HG02938 (cell line): Measurements from ENCODE around the gene OVCA2.
"Not testable (repeated sequence)": the region's sequence is repeated elsewhere in the genome, so short reads cannot be mapped to it uniquely, and the experiment has no call there.

ENCODE experiments used
- ATAC-seq: cut with Tn5 transposase; IDR thresholded peaks from one replicate; pipeline ENCODE4 v1.9.1; 2021; ENCODE audit warnings: mild to moderate bottlenecking, moderate library complexity; ENCODE audit not compliant: unreplicated experiment

The OVCA2 gene

DNA sequence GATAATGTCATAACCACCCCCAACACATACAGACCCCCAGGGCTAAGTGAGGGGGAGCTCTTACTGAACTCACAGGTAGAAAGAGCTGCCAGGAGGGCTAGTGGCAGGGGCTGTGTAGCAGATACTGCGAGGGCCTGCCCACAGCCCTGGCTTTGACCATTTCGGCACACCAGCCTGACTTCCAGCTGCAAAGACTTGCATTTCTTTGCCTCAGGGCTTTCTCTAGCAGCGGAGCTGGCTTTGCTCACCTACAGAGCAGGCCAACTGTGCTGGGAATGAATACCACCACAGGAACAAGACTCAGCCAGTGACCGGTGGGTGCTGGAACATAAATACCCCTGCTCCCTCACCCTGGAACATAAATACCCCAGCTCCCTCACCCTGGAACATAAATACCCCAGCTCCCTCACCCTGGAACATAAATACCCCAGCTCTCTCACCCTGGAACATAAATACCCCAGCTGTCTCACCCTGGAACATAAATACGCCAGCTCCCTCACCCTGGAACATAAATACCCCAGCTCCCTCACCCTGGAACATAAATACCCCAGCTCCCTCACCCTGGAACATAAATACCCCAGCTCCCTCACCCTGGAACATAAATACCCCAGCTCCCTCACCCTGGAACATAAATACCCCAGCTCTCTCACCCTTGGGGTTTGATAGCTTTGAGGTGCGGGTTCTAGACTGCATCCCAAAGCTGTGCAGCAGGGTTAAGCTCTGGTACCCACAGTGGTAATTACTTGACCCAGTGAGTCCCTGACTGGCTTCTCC is 28.4 kb upstream of the OVCA2 start:
- not testable (repeated sequence) for ATAC-seq

DNA sequence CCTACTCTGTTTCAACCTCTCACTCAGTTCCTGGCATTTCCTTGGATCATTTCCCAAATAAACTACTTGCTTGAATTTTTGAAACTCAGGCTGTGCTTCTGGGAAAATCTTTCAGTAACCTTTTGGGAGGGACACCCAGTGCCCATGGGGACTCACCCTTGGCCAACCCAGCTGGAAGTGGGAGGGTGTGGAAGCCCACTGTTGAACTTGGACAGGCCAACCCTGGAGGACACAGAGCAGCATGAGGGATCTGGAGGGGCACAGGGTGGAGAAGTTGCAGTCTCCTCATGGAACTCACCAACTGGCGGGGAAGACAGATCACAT is 27.9 kb upstream of the OVCA2 start:
- no peak for ATAC-seq

DNA sequence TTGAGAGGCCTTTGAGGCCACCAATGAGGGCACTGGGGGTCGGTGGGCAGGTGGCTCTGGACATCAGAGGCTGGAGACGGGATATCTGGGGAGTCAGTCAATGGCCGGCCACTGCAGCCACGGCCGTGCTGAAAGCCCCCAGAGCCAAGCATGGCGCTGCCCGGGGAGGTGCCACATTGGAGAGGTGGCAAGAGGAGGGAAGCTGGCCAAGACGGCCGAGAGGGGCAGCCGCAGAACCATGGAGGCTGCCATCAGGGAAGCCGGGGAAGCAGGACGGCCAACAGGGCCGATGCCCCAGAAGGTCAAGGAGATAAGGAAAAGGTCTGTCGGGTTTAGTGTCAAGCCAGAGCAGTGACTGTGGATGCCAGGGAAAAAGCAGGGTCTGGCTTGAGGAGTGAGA is 26.5 kb upstream of the OVCA2 start:
- no peak for ATAC-seq

DNA sequence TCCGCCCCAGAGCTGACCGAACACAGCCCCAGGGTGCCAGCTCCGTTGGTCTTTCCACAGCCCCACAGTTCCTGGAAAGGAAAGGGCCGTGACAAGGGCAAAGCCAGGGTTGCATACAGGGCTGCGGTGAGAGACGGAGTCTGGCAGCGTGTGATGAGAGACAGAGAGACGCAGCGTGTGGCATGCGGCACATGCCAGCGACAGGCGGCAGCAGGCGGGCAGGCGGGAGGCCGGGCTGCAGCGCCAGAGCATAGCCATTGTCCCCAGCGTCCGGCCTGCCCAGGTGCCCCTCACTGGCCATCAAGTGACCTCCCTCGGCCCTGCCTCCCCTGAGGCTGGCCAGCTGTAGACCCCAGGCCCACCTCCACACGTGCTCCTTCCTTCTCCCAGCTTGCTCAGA is 25.3 kb upstream of the OVCA2 start:
- ATAC-seq, result no peak

DNA sequence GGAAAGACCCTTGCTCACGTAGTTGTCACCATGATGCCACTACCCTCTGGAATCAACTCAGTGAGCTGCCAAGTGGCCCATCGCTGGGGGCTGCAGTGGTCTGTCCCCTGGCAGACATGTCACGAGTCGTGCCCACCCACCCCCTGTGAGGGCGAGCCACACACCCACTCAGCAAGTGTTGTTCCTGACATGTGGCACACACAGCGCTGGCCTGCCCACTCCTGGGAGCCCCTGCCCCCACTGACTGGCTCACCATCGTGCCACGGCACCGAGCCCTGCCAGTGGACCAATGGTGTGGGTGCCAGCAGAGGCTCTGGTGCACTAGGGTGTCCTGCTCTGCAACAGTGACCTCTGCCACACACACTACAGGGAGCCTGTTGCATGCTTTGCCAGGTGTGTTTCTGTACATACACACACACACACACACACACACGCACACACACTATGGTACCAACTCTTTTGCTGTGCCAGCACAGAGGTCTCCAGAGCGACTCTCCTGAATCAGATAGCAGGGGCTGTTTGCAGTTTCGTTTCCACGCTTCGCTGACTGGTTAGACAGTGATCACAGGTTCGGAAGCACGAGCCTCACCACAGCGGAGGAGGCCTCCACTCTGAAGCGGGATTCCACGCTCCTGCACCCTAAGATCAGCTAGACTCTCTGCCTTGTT is 24.4 kb upstream of the OVCA2 start:
- ATAC-seq, result no peak

DNA sequence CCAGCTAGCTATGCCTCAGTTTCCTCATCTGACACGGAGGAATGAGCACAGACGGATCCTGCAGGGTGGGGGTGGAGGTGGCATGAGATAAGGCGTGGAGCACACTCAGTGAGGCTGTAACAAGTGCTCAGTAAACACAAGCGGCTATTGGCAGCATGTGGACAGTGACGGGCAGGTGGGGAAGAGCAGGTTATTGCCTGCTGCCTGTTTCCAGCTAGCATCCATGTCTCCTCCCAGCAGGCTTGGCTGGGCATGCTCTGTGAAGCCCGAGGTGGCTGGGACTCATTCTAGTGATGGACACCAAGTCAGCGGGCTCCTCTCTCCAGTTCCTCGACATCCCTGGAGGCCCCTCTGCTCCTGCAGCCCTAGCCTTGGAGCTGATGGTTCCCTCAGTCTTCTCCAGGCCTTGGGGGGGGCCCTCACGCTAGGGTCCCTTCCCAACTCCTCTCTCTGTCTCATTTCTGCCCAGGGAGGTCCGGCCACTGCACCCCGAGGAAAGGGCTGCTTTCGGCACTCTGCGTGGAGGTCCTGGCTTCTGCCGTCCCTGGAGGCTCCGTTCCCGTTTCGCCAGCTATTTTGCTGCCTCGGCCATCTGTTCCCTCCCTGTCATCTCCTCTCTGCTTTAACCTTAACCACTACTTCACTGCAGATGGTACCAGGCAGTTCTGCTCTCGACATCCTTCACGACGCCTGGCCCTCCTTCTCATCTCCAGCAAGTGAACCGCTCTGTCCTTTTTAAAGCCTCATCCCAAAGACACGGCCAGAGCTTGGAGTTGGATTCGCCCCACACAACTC is 22.9 kb upstream of the OVCA2 start:
- no peak for ATAC-seq

DNA sequence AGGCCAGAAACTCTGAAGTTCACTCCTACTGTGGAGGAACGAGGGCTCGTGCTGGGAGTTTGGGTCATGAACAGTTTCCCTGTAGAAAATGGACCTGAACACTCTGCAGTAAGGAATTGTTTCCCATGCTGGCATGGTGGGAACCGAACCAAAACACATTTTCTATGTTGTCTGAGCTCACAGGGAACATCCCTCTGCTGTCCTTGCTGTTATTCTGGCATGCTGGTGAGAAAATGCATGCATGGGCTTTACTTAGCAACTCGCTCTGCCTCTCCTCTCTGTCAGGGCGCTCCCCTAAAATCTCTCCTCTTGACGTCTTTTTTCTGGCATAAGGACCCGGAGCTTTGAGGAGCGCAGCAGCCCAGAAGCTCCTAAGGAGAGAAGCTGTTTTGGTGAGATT is 22.1 kb upstream of the OVCA2 start:
- ATAC-seq, result no peak

DNA sequence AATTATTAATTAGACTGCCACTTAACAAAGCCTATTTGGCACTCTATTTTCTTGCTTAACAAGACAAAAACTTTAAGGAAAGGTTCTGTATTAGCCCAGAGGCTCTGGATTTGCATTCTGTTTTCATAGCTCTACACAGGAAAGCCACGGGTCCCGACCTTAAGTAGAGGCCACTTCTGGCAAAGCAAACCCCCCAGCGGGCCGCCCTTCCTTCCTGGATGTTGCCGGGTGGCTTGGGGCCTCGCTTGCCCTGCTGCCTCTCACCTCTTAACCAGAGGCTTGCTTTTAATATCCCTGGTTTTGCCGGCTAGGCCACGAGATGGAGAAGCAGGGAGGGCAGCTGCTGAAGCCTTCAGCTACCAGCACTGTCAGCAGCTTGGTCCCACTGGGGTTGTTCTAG is 21.1 kb upstream of the OVCA2 start:
- no peak for ATAC-seq

DNA sequence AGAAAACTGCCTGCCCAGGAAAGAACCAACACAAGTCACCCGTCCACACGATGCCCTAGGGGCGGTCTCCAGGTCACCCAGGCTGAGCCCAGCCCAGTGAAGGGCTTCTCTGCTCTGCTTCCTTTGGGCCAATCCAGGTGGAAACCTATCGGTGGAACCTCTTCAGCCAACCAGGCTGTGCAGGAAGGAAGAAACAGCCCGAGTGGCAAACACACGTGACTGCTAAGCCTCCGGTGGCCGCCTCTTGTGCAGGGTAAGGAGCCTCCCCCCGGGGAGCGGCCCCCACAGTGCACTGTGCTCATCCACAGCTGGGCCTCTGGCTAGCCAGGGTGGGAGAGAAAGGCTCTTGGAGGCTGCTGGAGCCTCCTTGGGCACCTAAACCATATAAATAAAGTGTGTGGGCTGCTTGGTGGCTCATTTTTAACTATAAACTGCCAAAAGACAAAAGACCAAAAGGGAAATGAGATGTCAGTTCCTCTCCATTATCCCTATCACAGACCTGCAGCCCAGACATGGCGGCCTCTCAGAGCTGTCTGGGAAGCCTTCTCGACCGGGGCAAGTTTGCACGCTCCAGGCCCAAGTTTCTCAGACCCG is 19.1 kb upstream of the OVCA2 start:
- no peak for ATAC-seq

DNA sequence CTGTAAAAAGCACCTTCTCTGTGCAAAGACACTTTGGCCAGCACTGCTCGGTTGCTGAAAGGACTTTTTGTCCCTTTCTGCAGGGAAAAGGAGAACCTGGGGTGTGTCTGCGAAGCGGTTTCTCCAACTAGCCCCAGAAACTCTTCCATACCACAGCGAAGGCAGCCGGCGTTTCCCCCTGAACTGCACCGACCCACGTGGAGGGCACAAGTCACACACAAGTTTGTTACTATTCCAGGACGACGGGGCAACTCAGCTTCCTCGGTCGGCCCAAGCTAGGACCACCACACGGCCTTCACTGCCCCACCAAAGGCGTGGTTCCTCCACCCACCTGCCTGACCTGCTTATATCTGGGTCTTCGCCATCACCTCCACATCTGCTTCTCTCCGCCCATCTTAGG is 18.6 kb upstream of the OVCA2 start:
- ATAC-seq, result no peak

DNA sequence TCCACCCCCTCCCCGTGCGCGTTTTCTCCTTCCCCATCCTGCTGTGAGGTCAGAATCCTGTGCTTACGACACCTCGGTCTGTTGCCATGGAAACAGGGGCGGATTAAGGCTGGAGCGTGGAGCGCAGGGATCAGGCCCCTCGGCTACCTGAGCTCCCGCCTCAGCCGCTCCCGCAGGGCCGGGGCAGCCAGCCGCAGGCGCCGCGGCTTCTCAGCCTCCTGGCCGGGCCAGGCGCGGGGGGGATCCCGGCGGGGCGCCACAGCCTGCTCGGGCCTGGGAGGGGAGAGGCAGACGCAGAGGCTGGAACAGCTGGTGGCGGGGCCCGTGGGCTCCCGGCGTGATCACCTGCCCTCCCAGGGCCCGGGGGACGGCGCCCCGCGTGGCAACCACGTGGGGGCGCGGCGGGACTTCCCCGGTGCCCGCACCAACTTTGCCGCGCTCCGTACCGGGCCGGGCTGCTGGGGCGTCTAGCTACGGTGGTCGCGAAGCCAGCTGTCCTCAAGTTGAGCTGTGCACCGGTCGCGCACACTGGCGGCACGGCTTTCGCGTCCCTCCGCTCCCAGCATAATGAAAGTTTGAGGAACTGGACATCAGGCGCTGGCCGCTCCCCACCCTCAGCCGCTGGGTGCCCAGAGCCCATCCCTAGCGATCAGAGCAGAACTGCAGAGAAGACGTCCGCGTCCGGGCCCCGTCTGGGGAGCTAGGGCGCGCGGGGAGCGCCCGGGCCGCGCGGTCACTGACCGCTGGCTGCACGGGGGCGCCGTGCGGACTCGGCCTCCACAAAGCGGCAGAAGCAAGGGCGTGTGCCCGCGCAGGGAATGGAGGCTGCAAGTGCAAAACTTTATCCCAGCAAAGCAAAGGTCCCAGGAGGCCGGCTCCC is 17.9 kb upstream of the OVCA2 start:
- ATAC-seq, result no peak

DNA sequence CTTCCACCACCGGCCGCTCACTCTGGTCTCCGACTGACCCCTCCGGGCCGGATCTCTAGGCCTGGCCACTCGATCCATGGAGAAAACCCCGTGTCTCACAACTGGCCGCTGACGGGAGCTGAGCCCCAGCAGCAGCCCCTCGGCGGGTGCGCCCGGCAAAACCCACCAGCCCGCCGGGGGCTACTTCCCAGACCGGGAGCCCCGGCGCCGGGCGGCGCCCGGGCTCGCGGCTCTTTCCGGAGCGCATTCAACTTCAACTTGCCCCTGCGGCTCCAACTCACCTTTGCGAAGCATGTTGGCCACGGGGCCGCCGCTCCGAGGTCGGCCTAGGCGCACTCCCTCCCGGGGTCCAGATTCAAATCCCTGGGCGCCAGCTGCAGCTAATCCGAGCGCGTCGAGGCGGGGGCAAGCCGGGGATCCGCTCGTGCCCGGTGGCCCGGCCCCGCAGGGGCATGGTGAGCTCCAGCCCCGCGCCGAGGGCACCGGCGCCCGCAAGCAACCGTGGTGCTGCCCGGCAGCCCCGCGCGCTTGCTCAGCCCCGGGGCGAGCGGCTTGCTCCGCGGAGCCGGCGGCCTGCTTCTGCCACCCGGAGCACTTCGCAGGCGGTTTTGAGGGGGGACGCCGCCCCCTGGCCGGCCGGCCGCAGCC is 17.1 kb upstream of the OVCA2 start:
- ATAC-seq, result no peak

DNA sequence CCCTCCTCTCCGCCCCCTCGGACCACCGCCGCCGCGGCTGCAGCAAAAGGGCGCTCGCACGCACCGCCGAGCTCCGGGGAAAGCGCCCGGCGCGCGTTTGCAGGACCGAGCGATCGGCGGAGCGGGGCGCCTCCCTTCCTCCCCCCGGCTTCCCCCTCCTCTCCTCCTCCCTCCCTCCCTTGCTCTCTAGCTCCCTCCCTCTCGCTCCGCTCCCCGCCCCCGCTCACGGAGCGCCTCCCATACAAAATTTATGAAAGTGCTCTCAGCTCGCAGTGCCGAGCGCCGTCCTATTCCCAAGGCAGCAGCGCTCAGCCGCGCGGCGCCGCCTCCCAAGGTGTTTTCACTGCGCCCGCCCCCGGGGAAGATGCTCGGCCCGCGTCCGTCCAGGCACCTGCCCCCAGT is 16.6 kb upstream of the OVCA2 start, which contains the start of gene RTN4RL1:
TSS of gene RTN4RL1 (minus strand) at position 115 of the 402 bp plus-strand sequence. CDS start 469 bp downstream, outside the sequence.
- ATAC-seq, result no peak

DNA sequence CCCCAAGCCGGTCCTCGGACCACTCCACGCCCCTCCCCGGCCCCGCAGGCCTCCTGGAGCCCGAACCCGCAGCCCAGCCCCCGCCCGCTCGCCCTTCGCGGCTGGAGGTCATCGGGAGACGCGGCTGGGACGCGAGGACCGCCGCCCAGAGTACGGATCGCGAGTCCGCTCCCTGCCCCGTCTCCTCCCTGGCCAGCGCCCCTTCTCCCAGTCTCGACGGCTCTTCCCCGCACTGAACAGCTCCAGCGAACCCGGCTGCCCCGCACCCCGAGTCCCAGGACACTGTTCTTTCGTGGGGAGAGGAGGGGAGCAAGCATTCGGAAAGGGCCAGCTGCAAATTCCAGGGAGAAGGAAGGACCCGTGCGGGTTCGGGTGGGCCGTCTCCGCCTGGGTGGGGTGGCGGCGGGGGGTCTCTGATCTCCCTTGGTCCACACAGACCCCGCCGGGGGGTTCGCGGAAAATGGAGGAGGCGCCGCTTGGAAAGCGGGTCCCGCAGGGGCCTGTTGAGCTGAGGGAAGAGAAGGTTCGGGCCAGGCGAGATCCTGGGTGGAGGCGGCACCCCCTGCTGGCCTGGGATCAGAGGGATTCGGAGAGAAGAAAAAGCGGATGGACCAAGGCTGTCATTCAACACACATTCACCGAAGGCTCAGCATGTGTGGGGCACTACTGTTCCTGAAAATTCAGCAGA is 16.1 kb upstream of the OVCA2 start:
- ATAC-seq, result no peak

DNA sequence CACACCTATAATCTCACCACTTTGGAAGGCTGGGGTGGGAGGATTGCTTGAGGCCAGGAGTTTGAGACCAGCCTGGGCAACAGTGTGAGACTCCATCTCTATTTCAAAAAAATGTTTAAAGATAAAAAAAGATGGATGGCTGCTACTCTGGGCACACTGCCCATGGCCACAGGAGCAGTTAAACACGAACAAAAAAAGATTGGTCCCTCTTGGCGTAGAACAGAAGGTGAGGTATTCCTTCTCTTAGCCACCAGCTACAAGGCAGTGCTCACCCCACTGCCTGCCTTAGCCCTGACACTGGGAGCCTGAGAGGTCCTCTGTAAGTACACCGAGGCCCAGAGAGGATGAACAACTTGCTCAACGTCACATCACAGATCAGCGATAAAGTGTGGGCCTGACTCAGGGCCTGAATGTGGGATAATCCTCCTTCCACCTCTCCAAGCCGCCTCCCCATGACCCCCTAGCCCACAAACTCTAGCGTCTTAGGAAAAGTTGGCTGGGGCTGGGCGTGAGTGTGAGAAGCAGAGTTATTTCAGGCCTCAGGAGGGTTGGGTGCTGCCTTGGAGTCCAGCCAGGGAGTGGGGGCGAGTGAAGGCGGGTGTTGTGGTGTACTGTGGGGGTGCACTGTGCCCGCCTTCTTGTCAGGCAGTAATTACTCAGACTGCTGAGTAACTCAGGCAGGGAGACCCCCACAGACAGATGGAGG is 14.1 kb upstream of the OVCA2 start:
- no peak for ATAC-seq

DNA sequence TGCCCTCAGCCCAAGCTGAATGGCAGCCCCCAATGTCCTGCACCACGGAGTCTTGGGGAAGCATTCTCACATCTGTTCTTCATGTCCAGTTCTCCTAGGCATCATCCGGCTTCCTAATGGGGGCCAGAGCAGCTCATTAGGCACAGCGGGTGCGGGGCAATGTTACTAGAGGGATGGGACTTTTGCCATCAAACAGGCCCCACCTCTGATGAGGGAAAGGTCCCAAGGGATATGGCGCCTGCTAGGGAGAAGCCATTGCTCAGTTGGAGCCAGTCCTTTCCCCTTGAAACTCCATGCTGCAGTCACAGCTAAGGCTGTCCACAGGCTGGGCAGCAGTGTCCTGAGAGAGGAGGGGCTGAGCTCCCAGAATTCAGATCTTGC is 13.6 kb upstream of the OVCA2 start:
- ATAC-seq, result no peak

DNA sequence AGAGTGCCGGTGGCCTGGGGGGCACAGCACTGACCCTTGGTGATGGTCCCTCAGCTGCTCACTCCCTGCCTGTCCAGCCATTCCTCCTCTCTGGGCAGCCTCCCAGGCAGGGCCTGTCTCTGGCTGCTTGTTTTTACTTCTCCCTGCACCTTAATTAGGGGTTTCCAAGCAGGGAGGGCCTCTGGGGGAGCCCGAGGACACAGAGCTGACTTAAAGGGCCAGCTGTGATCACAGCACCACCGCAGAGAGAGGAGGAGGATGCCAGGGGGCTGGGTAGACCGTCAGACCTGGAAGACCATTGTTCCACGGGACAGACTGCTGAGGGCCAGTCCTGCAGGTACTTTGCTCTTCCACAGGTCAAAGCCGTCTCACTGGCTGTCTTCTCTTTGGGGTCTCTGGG is 13.1 kb upstream of the OVCA2 start:
- ATAC-seq, result no peak

DNA sequence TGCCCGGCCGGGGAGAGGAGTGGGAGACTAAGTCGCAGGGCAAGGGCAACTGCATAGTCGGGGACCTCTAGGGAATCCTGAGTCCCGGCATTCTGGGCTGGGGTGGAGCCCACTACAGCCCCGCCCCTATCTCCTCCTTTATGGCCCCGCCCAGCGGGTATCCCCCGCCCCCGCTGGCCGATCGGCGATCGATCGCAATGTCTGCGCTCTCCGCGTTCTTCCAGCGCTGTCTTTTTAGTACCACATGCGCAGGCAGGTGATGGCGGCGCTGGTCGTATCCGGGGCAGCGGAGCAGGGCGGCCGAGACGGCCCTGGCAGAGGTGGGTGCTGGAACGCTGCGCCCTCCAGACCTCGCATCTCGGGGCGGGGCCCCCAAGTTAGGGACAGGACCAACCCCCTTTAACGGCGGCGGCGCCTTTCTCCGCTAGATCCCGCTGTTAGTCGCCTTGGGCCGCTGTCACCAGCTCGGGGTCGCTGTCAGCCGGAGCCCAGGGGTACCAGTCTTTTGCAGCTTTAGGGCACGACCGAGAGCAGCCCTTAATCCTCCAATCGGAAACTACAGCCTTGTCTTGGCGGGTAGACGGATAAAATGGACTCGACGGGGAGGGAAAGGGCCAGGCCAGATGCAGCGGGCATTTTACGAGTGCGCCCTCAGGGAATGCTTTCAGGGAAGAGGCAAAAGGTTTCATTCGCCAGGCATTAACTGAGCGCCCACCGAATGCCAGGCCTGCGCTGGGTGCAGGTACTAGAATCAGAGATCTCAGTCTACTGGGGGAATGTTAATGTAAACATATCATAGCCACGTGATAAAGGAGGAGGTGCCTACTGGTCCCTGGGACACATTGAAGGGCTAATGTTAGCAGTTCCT is 11.7 kb upstream of the OVCA2 start, which contains the start of gene DPH1:
TSS of gene DPH1 (plus strand) at position 243 of the 868 bp plus-strand sequence. CDS start at position 260, 17 bp downstream.
- peak; percentile 81 for ATAC-seq
